IMR-90 (cell line): ENCODE results near the gene CDON. TPM values are rescaled to one million over a fixed set of nuclear protein-coding genes. Genes with fewer than 3 reads are reported as not detected.

Experiments used
- ATAC-seq: fragments of 200-7000 bp; cut with Tn5 transposase; 2 replicates; pipeline ENCODE4 v1.9.1; 2020; ENCODE audit warnings: low read depth, mild to moderate bottlenecking, moderate library complexity
- BruUV-seq: library from RNA; stranded (reverse); fragments of 400-500 nt; replicated peaks from 2 replicates; lab custom pipeline; 2021; lab: Mats Ljungman, UMichigan
- CTCF ChIA-PET: fragments of 300-600 bp; formaldehyde crosslinking; extraction: SDS; loops from one replicate; lab custom pipeline; 2021; ENCODE audit warnings: antibody characterized with exemption; lab: Yijun Ruan, JAX
- POLR2A ChIA-PET: fragments of 300-600 bp; sonication (Branson Sonifier 250); formaldehyde crosslinking; loops from one replicate; lab custom pipeline; 2022; ENCODE audit warnings: antibody characterized with exemption; ENCODE audit not compliant: unreplicated experiment; lab: Charles Lee
- DNase-seq: peaks from one replicate; pipeline ENCODE4 v3.0.0; 2013
- H2AFZ ChIP-seq: replicated peaks from 2 replicates; pipeline ENCODE3; 2013; ENCODE audit warnings: low read length, mild to moderate bottlenecking; ENCODE audit not compliant: poor library complexity
- H2AK5ac ChIP-seq: 2 replicates; pipeline ENCODE4 v1.6.1; 2013; ENCODE audit warnings: low read depth, low read length, inconsistent platforms
- H2AK9ac ChIP-seq: replicated peaks from 2 replicates; pipeline ENCODE3; 2013; ENCODE audit warnings: mild to moderate bottlenecking, low read depth, low read length, moderate library complexity; ENCODE audit not compliant: poor library complexity
- H2BK120ac ChIP-seq: 2 replicates; pipeline ENCODE4 v1.6.1; 2013; ENCODE audit warnings: low read depth, low read length, inconsistent platforms
- H2BK15ac ChIP-seq: 3 replicates; pipeline ENCODE4 v1.6.1; 2013; ENCODE audit warnings: low read depth, low read length, inconsistent platforms
- H2BK20ac ChIP-seq: 2 replicates; pipeline ENCODE4 v1.6.1; 2013; ENCODE audit warnings: low read depth, mild to moderate bottlenecking, inconsistent platforms, low read length, moderate library complexity
- H2BK5ac ChIP-seq: 2 replicates; pipeline ENCODE4 v1.6.1; 2013; ENCODE audit warnings: mild to moderate bottlenecking, low read depth, low read length, inconsistent platforms; ENCODE audit not compliant: poor library complexity, severe bottlenecking
- H3K14ac ChIP-seq: replicated peaks from 2 replicates; pipeline ENCODE4 v1.6.1; 2013; ENCODE audit warnings: low read depth, low read length, inconsistent platforms
- H3K18ac ChIP-seq: 2 replicates; pipeline ENCODE4 v1.6.1; 2013; ENCODE audit warnings: low read depth, low read length, control low read depth
- H3K23ac ChIP-seq: 2 replicates; pipeline ENCODE4 v1.6.1; 2013; ENCODE audit warnings: low read depth, low read length, inconsistent platforms
- H3K27ac ChIP-seq: 2 replicates; pipeline ENCODE4 v1.5.1; 2013; ENCODE audit warnings: mild to moderate bottlenecking, control low read depth, low read length; ENCODE audit not compliant: insufficient read depth
- H3K27me3 ChIP-seq: 2 replicates; pipeline ENCODE4 v1.6.1; 2013; ENCODE audit warnings: low read length; ENCODE audit not compliant: control insufficient read depth, insufficient read depth
- H3K36me3 ChIP-seq: 2 replicates; pipeline ENCODE4 v1.6.1; 2013; ENCODE audit warnings: low read length, mixed read lengths; ENCODE audit not compliant: control insufficient read depth, insufficient read depth
- H3K4ac ChIP-seq: 2 replicates; pipeline ENCODE4 v1.6.1; 2013; ENCODE audit warnings: low read depth, low read length, inconsistent platforms
- H3K4me1 ChIP-seq: 2 replicates; pipeline ENCODE4 v1.6.1; 2013; ENCODE audit warnings: low read length, mixed read lengths; ENCODE audit not compliant: control insufficient read depth, insufficient read depth
- H3K4me2 ChIP-seq: 2 replicates; pipeline ENCODE4 v1.6.1; 2013; ENCODE audit warnings: low read depth, mild to moderate bottlenecking, control low read depth, low read length, moderate library complexity
- H3K4me3 ChIP-seq: 2 replicates; pipeline ENCODE4 v1.5.1; 2013; ENCODE audit warnings: low read depth, mild to moderate bottlenecking, control low read depth, low read length, moderate library complexity; ENCODE audit not compliant: insufficient read depth
- H3K56ac ChIP-seq: 2 replicates; pipeline ENCODE4 v1.6.1; 2013; ENCODE audit warnings: low read length, inconsistent platforms; ENCODE audit not compliant: insufficient read depth; ENCODE audit errors: extremely low read depth
- H3K79me1 ChIP-seq, 2 experiments: 2 replicates each; pipeline ENCODE4 v1.6.1; 2013; ENCODE audit warnings: low read length in 2 of 2, inconsistent platforms in 1 of 2, low read depth in 1 of 2
- H3K9ac ChIP-seq: 2 replicates; pipeline ENCODE4 v1.6.1; 2013; ENCODE audit warnings: low read depth, low read length, control low read depth
- H3K9me1 ChIP-seq: 2 replicates; pipeline ENCODE4 v1.6.1; 2013; ENCODE audit warnings: low read length, inconsistent platforms; ENCODE audit not compliant: insufficient read depth
- H3K9me3 ChIP-seq: 2 replicates; pipeline ENCODE4 v1.6.1; 2013; ENCODE audit warnings: low read length; ENCODE audit not compliant: control insufficient read depth, insufficient read depth
- H4K20me1 ChIP-seq: 2 replicates; pipeline ENCODE4 v1.6.1; 2013; ENCODE audit warnings: low read length, inconsistent platforms; ENCODE audit not compliant: insufficient read depth
- H4K5ac ChIP-seq: 2 replicates; pipeline ENCODE4 v1.6.1; 2013; ENCODE audit warnings: mild to moderate bottlenecking, low read depth, low read length, control low read depth
- H4K8ac ChIP-seq, 2 experiments: 2 replicates each; pipeline ENCODE4 v1.6.1; 2013; ENCODE audit warnings: low read depth in 2 of 2, low read length in 2 of 2, control low read depth in 1 of 2, inconsistent platforms in 1 of 2
- H4K91ac ChIP-seq: 2 replicates; pipeline ENCODE4 v1.6.1; 2013; ENCODE audit warnings: low read depth, low read length, inconsistent platforms; ENCODE audit not compliant: insufficient read depth
- BHLHE40 ChIP-seq: fragments of 150-350 bp; IDR thresholded peaks from 2 replicates; pipeline ENCODE4 v1.6.1; 2016; ENCODE audit warnings: mild to moderate bottlenecking, low read depth, low read length
- CEBPB ChIP-seq: IDR thresholded peaks from 2 replicates; pipeline ENCODE4 v1.6.1; 2012; ENCODE audit warnings: low read depth, low read length, improper control_type of control experiment
- FOS ChIP-seq: fragments of 150-350 bp; IDR thresholded peaks from 2 replicates; pipeline ENCODE4 v1.6.1; 2016; ENCODE audit warnings: low read depth, low read length
- MAFK ChIP-seq: IDR thresholded peaks from 2 replicates; pipeline ENCODE4 v1.6.1; 2012; ENCODE audit warnings: low read depth, low read length, improper control_type of control experiment
- MXI1 ChIP-seq: IDR thresholded peaks from 2 replicates; pipeline ENCODE4 v1.6.1; 2012; ENCODE audit warnings: low read depth, mild to moderate bottlenecking, low read length, moderate library complexity, borderline replicate concordance
- NFE2L2 ChIP-seq: fragments of 150-350 bp; IDR thresholded peaks from 2 replicates; pipeline ENCODE4 v1.6.1; 2016; ENCODE audit warnings: low read depth, mild to moderate bottlenecking, low read length
- POLR2A ChIP-seq: IDR thresholded peaks from 2 replicates; pipeline ENCODE4 v1.6.1; 2012; ENCODE audit warnings: mild to moderate bottlenecking, low read depth, low read length
- RAD21 ChIP-seq: IDR thresholded peaks from 2 replicates; pipeline ENCODE4 v1.6.1; 2012; ENCODE audit warnings: low read length, improper control_type of control experiment
- RCOR1 ChIP-seq: IDR thresholded peaks from 2 replicates; pipeline ENCODE4 v1.6.1; 2012; ENCODE audit warnings: mild to moderate bottlenecking, low read length, improper control_type of control experiment; ENCODE audit not compliant: insufficient replicate concordance
- RFX5 ChIP-seq: IDR thresholded peaks from 2 replicates; pipeline ENCODE4 v1.8.0; 2012; ENCODE audit warnings: low read depth, mild to moderate bottlenecking, low read length, moderate library complexity
- SMC3 ChIP-seq: fragments of 150-350 bp; IDR thresholded peaks from 2 replicates; pipeline ENCODE4 v1.6.1; 2016; ENCODE audit warnings: low read depth, mild to moderate bottlenecking, antibody characterized with exemption, low read length, moderate library complexity
- WGBS, 2 experiments: methylation state at CpG; one replicate each; pipeline versions ENCODE4 v1.1.5 to v1.1.7; 2013; ENCODE audit warnings: missing lambda C conversion rate in 2 of 2; ENCODE audit not compliant: insufficient read length in 1 of 2; ENCODE audit errors: extremely low coverage in 2 of 2; 5-methylcytosine and 5-hydroxymethylcytosine counted together
- dilution Hi-C: fragments of 300-500 bp; cut with HindIII; formaldehyde crosslinking; loops from one replicate; pipeline ENCODE4 v1.14.3; 2018; ENCODE audit warnings: low sequenced_read_pairs; ENCODE audit not compliant: unreplicated experiment
- in situ Hi-C: fragments of 300-500 bp; cut with MboI; formaldehyde crosslinking; loops from 3 replicates; pipeline ENCODE4 v1.14.3; 2019; ENCODE audit warnings: low sequenced_read_pairs, inconsistent platforms, mixed read lengths
- intact Hi-C: fragments of 100-400 bp; cut with micrococcal nuclease; formaldehyde crosslinking; loops from 2 replicates; pipeline ENCODE4 v1.10.0; 2022
- polyA plus RNA-seq, 3 experiments: library from polyadenylated mRNA; depleted of rRNA; stranded (reverse); fragments of >200 nt; gene quantifications; 2 replicates each; pipeline ENCODE4 v1.2.3, GENCODE V29; 2012; ENCODE audit warnings: low replicate concordance in 1 of 3
- total RNA-seq: library from RNA; depleted of rRNA; stranded (reverse); fragments of >200 nt; gene quantifications from 2 replicates; pipeline ENCODE4 v1.2.3, GENCODE V29; 2012
- TF ChIP-seq, protein P1 (sequence below): fragments of 150-350 bp; IDR thresholded peaks from 2 replicates; pipeline ENCODE4 v1.6.1; 2017; ENCODE audit warnings: mild to moderate bottlenecking, antibody characterized with exemption, low read length, low read depth
- TF ChIP-seq, protein P2 (sequence below): fragments of 150-350 bp; IDR thresholded peaks from 2 replicates; pipeline ENCODE4 v1.6.1; 2016; ENCODE audit warnings: low read depth, mild to moderate bottlenecking, low read length, moderate library complexity, borderline replicate concordance

Gene CDON
- total and polyA plus RNA-seq, 2 of the 4 experiments (the other 2 are of a cell fraction): 1.2 to 3.8 TPM

DNA sequence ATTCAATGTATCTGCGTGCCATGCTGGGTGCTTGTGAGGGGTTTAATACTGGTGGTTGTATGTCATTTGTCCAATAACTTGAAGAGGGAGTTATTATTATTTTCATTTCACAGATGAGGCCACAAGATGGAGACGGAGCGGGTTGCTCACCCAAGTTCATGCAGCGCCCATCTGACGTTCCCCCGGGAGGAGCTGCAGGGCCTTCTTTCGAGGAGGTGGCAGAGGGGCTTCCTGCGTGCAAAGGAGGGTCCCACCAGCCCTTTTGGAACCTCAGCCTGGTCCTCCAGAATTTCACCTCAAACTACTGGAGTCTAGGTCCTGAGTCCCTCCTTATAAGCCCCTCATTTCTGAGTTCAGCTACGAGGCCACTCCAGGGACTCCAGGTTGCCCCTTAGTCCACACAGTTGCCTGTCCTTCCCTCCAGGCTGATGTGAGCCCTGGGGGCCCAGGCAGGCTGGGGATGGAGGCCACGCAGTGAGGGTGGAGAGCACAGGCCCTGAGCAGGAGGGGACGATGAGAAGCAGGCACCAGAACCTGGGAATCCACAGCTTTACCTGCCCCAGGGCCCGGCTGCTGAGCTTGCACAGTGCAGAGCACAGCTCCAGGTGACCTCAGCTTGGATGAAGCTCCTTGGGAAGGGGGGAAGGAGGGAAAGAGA lies 119.8 kb downstream of the CDON start:
- no peak overlapping the region for H3K9ac ChIP-seq
- H3K4me1 ChIP-seq: no peaks in the 10 kb centered on the region
- no peak overlapping the region for H2BK15ac ChIP-seq
- no peak overlapping the region for H2AFZ ChIP-seq
- H4K5ac ChIP-seq: no peak overlapping the region
- no peak overlapping the region for H3K14ac ChIP-seq
- H3K4me2 ChIP-seq: no peak overlapping the region
- no peak overlapping the region for H2AK9ac ChIP-seq
- H2BK120ac ChIP-seq: no peak overlapping the region
- H4K20me1 ChIP-seq: no peaks in the 10 kb centered on the region
- intact Hi-C loops: loop anchor here (1.0 kb wide), 1 partner anchor 251 kb away; no protein-coding TSS in a partner anchor
- dilution Hi-C loops: no loop called here
- no peak overlapping the region for H2BK20ac ChIP-seq
- ChIA-PET POLR2A (no interaction called here), CTCF (interaction anchor here (1.1 kb wide), 1 partner anchor 14 kb away, joined by 3 read pairs; no protein-coding TSS in a partner anchor)
- H2AK5ac ChIP-seq: no peak overlapping the region
- TF ChIP-seq, protein P1, sequence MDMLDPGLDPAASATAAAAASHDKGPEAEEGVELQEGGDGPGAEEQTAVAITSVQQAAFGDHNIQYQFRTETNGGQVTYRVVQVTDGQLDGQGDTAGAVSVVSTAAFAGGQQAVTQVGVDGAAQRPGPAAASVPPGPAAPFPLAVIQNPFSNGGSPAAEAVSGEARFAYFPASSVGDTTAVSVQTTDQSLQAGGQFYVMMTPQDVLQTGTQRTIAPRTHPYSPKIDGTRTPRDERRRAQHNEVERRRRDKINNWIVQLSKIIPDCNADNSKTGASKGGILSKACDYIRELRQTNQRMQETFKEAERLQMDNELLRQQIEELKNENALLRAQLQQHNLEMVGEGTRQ: no peak
- TF ChIP-seq, protein P2, sequence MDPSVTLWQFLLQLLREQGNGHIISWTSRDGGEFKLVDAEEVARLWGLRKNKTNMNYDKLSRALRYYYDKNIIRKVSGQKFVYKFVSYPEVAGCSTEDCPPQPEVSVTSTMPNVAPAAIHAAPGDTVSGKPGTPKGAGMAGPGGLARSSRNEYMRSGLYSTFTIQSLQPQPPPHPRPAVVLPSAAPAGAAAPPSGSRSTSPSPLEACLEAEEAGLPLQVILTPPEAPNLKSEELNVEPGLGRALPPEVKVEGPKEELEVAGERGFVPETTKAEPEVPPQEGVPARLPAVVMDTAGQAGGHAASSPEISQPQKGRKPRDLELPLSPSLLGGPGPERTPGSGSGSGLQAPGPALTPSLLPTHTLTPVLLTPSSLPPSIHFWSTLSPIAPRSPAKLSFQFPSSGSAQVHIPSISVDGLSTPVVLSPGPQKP: no peak
- TF ChIP-seq BHLHE40 (no peak), POLR2A (no peak), RCOR1 (no peak), CEBPB (no peak), SMC3 (no peak), RFX5 (no peak), RAD21 (no peak), NFE2L2 (no peak), MAFK (no peak), FOS (no peak), MXI1 (no peak)
- no peaks in the 10 kb centered on the region for H3K9me1 ChIP-seq
- H2BK5ac ChIP-seq: no peak overlapping the region
- H3K4ac ChIP-seq: no peak overlapping the region
- H3K27me3 ChIP-seq: peaks cover 20% of the 10 kb centered on the region; the same call in 1 of the 2 replicates
- no peaks in the 10 kb centered on the region for H3K36me3 ChIP-seq
- WGBS, 2 experiments: 82% methylated on average over 5 of the region's 12 CpGs; no CpG with 5 or more reads in 1 of the 2 experiments
- DNase-seq: no peak
- no peak overlapping the region for H4K8ac ChIP-seq
- no peak overlapping the region for H3K23ac ChIP-seq
- H3K79me1 ChIP-seq: no peaks in the 10 kb centered on the region
- H4K91ac ChIP-seq: no peak overlapping the region
- no peak for ATAC-seq
- H3K4me3 ChIP-seq: no peak overlapping the region
- H3K56ac ChIP-seq: no peak overlapping the region
- BruUV-seq: no TSS peak
- H3K9me3 ChIP-seq: no peaks in the 10 kb centered on the region
- in situ Hi-C loops: no loop called here
- no peak overlapping the region for H3K18ac ChIP-seq
- H3K27ac ChIP-seq: no peak overlapping the region
